GM19372 (cell line): ENCODE results near the gene KCNAB3.
A peak's percentile ranks its signal among the peaks of the same experiment; 100 is the strongest.
"Not testable (repeated sequence)": the region's sequence is repeated elsewhere in the genome, so short reads cannot be mapped to it uniquely, and the experiment has no call there.

ENCODE experiments used
- ATAC-seq: cut with Tn5 transposase; IDR thresholded peaks from one replicate; pipeline ENCODE4 v1.9.1; 2021; ENCODE audit warnings: mild to moderate bottlenecking, low read depth, moderate library complexity; ENCODE audit not compliant: unreplicated experiment

The KCNAB3 gene

DNA sequence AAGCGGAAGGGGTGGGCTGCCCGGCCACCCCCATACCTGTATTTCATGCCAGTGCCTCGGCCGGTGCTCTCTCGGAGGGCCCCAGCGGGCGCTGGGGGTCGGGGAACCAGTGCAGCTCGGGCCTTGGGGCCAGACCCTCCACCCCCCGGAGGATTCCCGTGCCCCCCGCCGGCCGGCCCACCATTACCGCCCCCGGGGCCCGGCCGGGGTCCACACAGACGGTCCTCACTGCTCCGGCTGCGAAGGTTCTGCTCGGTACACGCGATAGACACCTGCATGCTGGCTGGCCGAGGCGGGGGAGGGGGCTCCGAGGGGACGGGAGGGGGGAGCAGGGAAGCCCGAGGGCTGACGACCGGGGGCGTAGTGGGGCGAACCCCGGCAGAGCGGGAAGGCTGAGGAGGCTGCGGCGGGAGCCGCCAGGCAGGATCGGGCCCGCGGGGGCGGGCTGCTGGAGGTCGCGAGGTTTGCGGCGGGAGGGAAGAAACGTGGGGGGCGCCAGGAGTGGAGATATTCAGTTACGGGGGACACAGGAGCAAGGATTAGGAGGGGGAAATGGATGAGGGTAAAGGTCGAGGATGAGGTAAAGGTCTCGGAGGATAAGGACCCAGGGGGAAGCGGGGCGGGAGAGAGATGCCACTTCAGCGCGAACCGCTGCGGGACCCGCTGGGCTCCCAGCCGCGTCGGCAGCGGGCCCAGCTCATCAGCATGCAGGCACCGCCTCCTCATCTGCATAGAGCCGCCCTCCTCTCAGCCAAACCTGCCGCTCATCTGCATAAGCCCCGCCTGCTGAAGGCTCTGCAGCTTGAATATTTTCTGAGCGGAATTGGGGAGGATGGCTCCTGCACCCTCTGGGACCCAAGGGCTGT lies at the start of gene KCNAB3:
Gene KCNAB3, minus strand, starts transcription at position 699 of the 866 bp plus-strand sequence. Its CDS starts 421 bp downstream, at position 278.
- no peak for ATAC-seq

DNA sequence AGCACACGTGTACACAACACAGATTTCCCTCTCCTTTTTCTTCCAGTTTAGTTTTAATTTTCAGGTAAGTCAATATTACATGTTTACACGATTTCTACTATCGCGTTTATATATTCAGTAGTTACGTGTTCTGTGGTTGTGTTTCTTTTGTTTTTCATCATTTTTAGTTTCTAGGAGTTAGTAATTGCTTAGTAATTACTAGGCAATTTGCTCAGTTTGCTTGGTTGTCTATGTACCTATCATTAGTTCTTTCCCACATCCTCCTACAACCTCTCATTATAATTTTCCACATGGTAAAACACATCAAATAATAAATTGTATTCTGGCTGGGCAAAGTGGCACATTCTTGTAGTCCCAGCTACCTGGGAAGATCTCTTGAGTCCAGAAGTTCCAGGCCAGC lies 48.1 kb upstream of the KCNAB3 start:
- no peak for ATAC-seq

DNA sequence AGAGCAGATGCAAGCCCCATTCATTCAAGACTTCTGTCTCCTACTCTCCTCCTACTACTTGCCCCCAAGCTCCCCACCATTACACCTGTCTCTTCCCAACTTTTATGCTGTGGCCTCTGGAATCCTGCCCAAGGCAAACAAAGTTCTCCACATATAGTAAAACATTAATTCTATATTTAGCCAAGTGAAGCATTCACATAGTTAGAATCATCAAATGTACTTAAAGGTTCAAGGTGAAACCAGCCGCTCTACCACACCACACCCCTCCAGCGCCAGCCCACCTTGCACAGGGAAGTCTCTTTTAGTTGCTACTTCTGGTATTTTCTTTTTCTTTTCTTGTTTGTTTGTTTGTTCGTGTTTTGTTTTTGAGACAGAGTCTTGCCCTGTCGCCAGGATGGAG lies 47.4 kb upstream of the KCNAB3 start:
- ATAC-seq: no peak

DNA sequence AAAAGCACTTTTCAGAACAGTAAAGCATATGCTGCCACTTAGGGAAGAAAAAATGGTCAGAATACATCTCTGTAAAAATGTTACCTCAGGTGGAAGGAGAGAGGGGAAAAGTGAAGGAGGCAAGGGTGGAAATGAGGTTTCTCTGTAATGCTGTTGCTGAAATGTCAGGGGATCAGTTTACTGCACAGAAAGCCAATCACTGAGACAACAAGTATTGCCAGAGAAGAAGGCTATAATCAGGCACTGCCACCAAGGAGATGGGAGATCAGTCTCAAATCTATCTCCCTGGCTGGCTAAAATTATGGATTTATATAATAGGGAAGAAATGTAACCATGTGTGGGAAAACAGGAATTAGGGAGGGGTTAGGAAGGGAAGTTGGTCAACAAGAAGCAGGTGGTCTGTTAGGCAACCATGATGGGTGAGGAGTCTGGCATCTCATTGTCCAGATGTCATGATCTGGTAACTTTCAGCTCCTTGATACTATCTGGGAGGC lies 45.0 kb upstream of the KCNAB3 start:
- no peak for ATAC-seq

DNA sequence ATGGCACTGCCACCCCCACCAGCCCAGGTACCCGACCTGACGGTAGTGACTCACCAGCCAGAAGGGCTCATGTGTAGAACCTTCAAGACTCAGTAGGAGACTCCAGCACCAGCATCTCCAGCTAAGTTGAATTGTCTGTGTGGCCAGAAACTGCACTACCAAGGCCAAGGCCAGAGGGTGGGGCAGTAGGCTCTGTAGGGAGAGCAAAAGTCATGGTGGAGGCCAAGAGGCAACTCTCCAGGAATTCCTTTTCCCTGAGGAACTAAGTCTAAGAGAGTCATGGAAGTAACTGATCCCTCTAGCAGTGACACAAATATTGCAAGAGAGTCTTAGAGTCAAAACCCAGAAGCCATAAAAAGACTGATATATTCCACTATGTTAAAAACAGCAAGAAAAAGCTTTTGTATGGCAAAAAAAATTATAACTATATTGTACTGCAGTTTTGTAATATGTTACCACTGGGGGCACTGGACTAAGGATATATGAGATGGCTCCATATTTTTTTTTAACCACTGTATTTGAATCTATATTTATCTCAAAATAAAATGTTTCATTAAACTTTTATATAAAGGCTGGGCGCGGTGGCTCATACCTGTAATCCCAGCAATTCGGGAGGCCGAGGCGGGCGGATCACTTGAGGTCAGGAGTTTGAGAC lies 42.6 kb upstream of the KCNAB3 start:
- no peak for ATAC-seq

DNA sequence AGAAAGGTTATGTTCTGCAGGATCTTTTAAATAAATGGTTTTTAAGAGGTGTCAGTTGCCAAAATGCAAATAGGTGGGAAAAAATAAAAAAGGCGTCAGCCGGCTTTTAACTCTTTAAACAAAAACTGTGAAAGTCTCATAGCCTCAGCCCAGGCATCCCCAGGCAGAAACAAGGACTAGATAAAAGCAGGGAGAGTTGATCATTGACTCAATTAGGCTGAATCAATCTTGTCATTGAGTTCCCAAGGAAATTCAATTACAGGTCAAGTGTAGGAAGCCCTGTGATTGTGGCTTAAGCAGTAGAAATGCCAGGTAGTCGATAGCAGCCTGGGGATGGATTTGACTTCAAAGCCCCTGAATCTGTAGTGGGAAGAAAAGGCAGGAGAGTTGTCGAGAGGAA lies 42.0 kb upstream of the KCNAB3 start:
- ATAC-seq: no peak

DNA sequence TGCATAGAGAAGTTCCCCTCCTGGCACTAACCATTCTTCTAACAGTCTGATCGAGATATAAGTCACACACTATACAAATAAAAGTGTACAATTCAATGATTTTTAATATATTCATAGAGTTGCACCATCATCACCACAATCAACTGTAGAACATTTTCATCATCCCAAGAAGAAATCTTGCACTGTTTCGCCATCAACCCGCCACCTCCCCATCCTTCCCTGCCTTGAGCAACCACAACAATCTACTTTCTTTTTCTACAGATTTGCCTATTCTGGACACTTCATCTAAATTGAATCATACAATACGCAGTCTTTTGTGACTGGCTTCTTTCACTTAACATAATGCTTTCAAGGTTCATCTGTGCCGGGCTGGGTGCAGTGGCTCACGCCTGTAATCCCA lies 39.8 kb upstream of the KCNAB3 start:
- no peak for ATAC-seq

DNA sequence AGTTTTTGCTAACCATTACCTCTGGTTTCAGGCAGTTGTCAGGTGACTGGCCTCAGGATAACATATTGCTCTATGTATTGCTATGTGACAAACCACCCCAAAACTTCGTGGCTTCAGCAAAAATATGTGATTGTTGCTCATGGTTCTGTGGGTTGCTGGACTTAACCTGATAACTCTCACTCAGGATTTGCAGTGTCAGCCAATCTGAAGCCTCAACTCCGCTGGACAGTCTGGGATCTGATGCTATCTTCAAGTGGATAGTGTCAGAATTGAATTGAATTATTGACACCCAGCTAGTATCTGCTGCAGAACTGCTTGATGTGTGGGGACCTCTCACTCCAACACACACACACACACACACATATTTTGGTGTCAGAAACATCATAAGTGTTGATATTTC lies 38.1 kb upstream of the KCNAB3 start:
- ATAC-seq: no peak

DNA sequence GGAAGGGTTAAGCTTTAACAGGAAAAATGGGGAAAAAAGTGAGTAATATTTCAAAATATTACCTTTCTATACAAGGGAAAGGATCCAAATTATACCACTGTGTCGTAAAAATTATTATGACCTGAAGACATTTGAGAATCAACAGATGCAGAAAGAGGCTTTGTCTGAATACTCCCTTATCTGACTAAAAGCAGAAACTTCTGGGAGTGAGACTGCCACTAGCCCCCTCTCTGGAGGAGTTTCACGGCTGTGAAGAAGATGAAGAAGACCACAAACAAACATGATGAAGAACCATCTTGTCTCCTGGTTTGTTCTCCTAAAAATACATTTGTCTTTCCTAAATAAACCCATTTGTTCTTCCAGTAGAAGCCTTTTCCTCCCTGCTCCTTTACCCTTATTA lies 31.8 kb upstream of the KCNAB3 start:
- no peak for ATAC-seq

DNA sequence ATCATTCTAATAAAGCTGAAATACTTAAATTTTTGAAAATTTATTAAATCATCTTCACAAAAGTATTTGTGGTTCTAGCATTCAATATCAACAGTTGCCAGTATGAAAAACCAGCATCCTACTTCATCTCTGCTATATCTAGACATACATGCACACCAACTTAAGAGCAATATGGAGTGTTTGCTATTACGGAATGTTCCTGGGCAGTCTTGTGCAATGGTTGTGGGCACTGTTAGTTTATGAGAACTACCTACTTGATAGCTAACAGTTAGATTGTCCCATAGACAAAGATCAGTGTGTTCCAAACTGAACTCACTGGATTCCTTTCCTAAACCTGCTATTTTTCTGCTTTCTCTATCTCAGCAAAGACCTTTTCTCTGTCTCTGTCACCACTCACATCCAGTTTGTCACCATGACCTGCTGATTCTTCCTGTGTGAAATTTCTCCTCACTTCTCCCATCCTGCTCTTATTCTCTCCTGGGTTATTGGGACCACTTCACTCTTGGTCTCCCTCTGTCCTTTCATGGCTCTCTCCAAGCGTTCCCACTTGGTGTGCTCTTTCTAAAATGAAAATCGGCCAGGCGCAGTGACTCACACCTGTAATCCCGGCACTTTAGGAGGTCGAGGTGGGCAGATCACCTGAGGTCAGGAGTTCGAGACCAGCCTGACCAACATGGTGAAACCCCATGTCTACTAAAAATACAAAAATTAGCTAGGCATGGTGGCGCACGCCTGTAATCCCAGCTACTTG lies 30.0 kb upstream of the KCNAB3 start:
- no peak for ATAC-seq

DNA sequence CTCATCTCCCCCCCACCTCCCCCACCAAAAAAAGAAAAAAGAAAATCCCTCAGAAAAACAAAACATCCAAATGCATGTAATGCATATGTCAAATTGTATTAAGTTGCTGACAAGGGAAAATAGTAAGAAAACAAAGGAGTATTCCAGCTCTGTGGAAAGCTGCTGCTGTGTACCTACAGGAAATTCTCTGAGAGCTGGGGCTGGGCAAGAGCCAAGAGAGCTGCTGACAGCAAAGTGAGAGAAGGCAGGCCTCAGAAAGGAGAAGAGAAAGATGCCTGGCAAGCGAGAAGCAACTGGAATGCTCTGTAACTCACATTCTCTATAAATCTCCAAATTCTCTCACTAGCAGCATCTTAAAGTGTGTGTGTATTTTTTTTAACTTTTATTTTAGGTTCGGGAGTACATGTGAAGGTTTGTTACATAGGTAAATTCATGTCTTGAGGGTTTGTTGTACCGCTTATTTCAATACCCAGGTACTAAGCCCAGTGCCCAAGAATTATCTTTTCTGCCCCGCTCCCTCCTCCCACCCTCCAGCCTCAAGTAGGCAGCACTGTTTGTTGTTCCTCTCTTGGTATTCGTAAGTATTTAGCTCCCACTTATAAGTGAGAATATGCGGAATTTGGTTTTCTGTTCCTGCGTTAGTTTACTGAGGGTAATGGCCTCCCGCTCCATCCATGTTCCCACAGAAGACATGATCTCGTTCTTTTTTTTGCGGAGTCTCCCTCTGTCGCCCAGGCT lies 26.7 kb upstream of the KCNAB3 start:
- ATAC-seq: no peak

DNA sequence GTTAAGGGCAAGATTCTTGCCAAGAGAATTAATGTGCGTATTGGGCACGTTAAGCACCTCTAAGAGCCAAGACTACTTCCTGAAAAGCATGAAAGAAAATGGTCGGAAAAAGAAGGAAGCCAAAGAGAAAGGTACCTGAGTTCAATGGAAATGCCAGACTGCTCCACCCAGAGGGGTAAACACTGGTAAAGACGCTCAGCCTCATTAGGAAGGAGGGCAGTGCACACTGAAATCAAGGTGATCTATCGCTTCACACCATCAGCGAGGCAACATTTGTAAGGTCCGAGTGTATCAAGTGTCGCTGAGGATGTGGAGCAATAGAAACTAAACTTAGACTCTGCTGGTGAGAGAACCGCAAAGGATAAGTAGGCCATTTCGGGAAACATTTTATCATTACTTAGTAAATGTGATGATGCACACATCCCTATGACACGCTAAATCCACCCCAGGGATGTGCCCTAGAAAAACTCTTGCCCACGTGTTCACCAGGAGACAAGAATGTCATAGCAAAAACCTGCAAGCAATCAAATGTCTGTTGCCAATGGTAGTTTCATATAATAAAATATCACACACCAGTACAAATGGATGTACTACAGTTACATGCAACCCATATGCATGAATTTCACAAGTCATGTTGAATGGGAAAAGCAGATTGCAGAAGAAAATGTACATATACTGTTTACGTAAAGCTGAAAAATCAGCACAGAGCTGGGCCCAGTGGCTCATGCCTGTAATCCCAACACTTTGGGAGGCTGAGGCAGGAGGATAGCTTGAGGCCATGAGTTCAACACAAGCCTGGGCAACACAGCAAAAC lies 26.0 kb upstream of the KCNAB3 start:
- no peak for ATAC-seq

DNA sequence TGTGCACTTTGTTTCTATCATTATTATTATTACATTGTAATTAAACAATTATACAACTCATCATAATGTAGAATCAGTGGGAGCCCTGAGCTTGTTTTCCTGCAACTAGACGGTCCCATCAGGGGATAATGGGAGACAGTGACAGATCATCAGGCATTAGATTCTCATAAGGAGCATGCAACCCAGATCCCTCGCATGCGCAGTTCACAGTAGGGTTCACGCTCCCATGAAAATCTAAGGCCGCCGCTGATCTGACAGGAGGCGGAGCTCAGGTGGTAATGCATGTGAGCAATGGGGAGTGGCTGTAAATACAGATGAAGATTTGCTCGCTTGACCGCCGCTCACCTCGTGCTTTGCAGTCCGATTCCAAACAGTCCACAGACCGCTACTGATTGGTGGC lies 23.6 kb upstream of the KCNAB3 start:
- not testable (repeated sequence) for ATAC-seq

DNA sequence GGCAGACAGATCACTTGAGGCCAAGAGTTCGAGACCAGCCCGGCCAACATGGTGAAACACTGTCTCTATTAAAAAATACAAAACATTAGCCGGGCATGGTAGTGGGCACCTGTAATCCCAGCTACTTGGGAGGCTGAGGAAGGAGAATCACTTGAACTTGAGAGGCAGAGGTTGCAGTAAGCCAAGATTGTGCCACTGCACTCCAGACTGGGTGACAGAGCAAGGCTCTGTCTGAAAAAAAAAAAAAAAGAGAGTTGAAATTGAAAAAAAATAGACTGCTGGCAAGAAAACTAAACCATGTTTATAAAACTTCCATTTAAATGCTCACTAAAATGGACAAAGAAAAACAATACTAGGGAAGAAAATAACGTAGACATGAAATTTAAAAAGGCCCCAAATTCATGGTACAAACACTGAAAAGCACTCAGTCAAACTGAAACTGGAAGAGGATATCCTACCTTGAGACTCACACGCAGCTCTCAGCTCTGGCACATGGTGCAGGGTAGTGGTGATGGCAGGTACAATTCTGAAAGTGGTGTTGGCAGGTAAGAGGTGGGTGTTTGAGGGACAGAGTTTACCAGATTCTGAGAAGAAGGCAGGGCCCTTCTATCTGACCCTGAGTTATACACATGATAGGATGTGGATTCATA lies 21.6 kb upstream of the KCNAB3 start:
- peak; percentile 54 for ATAC-seq

DNA sequence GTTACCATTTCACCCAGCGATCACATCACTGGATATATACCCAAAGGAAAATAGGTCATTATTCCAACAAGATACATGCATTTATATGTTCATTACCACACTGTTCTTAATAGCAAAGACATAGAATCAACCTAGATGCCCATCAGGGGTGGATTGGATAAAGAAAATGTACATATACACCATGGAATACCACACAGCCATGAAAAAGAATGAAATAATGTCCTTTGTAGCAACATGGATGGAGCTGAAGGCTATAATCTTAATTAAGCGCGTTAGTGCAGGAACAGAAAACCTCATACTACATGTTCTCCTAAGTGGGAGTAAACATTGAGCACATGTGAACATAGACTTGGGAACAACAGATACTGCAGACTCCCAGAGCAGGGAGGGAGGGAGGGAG lies 20.9 kb upstream of the KCNAB3 start:
- no peak for ATAC-seq

DNA sequence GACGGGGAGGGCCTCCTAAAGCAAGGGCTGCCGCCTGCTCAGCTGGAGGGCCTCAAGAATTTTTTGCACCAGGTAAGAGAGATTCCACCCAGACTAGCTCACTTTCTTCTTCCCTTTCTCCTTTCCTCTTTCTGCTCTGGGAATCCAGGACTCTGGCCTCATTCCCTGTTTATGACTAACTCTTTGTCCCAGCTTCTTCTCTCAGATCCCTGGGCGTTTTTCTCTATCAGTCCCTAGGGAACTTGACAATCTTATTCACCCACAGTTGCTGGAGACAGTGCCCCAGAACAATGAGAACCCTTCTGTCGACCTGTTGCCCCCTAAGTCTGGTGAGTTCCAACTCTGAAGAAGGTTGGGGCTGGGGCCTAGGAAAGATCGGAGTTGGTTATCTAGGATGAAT lies 18.0 kb upstream of the KCNAB3 start:
- ATAC-seq: no peak

DNA sequence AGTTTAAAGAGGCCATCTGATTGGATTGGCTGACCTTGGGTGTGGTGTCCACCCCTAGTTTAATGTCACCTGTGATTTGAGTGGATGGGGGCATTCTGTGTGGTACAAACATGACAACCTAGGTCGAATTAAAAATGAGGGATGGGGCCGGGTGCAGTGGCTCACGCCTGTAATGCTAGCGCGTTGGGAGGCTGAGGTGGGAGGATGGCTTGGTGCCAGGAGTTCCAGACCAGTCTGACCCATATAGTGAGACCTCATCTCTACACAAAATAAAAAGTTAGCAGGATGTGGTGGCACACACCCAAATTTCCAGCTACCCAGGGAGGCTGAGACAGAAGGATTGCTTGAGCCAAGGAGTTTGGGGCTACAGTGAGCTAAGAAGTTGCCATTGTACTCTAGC lies 16.8 kb upstream of the KCNAB3 start:
- no peak for ATAC-seq

DNA sequence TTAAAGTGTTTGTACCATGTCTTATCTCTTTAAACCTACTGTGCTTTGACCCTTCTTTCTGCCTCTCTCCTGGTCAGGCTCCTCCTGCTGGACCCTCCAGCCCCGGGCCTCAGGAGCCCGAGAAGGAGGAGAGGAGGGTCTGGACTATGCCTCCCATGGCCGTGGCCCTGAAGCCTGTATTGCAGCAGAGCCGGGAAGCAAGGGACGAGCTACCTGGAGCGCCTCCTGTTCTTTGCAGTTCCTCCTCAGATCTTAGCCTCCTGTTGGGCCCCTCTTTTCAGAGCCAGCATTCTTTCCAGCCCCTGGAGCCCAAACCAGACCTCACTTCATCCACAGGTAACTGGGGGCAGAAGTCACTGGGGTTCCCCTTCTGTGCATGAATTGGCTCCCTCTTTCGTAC lies 16.0 kb upstream of the KCNAB3 start:
- ATAC-seq: no peak

DNA sequence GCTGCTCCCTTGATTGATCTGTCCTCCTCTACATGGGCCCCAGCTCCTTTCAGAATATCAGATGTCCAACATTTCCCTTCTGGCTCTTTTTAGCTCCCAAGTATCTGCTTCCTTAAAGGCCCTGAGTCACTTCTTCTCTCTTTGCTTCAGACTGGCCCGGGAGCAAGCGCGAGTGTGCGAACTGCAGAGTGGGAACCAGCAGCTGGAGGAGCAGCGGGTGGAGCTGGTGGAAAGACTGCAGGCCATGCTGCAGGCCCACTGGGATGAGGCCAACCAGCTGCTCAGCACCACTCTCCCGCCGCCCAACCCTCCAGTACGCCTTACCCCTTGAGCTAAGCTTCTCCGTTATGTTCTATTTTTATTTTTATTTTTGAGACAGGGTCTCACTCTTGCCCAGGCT lies 14.7 kb upstream of the KCNAB3 start:
- no peak for ATAC-seq
